ENCODE data around the gene PDAP1. TPM values are rescaled to one million over a fixed set of nuclear protein-coding genes. Genes with fewer than 3 reads are reported as not detected.

Gene PDAP1
- total and polyA plus RNA-seq, 9 of the 15 experiments (the other 6 are each of a cell fraction or from before 2014, with no cell fraction given) = 10.2 to 315 (median 129) TPM

DNA sequence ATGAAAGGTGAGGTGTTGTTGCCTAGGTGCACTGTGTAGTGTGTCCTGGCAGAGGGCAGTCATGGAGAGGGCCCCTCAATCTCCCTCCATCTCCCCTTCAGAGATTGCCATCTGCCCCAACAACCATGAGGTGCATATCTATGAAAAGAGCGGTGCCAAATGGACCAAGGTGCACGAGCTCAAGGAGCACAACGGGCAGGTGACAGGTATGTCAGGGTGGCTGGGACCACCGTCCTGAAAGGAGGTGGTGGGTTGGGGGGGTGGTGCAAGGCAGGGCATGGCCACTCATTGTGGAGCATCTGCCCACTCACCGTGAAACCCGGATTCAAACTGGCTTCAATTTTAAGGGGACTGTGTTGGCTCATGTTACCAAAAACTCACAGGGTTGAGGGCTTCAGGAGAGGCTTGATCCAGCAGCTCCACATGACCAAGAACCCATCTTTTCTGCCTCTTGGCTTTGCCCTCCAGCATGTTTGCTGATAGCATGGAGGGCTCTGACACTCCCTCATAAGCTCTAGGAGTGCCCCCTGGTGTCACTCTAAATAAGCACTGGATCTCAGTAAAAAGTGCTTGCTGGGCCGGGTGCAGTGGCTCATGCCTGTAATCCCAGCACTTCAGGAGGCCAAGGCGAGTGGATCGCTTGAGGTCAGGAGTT lies 21.7 kb downstream of the PDAP1 start:
- H3K27me3 ChIP-seq (ENCODE audit: control insufficient read depth in 2 of 2, insufficient read depth in 2 of 2, low read length in 2 of 2) = no peaks in the 10 kb centered on the region
- DNase-seq (ENCODE audit: extremely low read depth in 1 of 4, low spot score in 3 of 4) (peak in 2 of 4 experiments; percentile 62 to 74), ATAC-seq (peak; percentile 93), FAIRE-seq (peak; percentile 91)
- no TSS peak for BruUV-seq (replicated peaks)
- no peak overlapping the region for H3K27ac ChIP-seq (ENCODE audit: extremely low read depth, low read depth, low read length)
- in situ Hi-C loops (cut with MboI) (no loop called here), intact Hi-C loops (cut with micrococcal nuclease) (loop anchor here (1.0 to 5.0 kb wide), 4 partner anchors 21 to 244 kb away; partner anchors contain the start of genes ARPC1A and SMURF1)
- ChIA-PET CTCF (ENCODE audit: low intra/inter-chr PET ratio) (interaction anchor here (1.7 to 2.3 kb wide), 2 partner anchors 22 to 112 kb away, joined by 4 to 18 read pairs; no protein-coding TSS in a partner anchor), POLR2A (interaction anchor here (0.7 to 2.5 kb wide), 7 partner anchors 7 to 676 kb away, joined by 3 to 13 read pairs (median 3); no protein-coding TSS in a partner anchor)
- peaks cover 6% of the 10 kb centered on the region for H3K9me1 ChIP-seq (ENCODE audit: control insufficient read depth, insufficient read depth, low read length)
- peaks cover 79% of the 10 kb centered on the region; the same call in 2 of the 3 replicates for H3K36me3 ChIP-seq (ENCODE audit: control insufficient read depth, insufficient read depth, low read length)
- no peak overlapping the region for H3K4me3 ChIP-seq
- H2AFZ ChIP-seq (ENCODE audit: low read depth, low read length) = no peak overlapping the region
- peaks cover 29% of the 10 kb centered on the region for H3K79me2 ChIP-seq (ENCODE audit: control insufficient read depth, insufficient read depth, low read length)
- peaks cover 0 to 27% of the 10 kb centered on the region in 2 experiments; a peak in 2 of 5 replicates for H3K4me1 ChIP-seq (replicated peaks in 1 of 2; ENCODE audit: control insufficient read depth in 2 of 2, insufficient read depth in 2 of 2, low read length in 2 of 2)
- H3K9me3 ChIP-seq (replicated peaks; ENCODE audit: control insufficient read depth, insufficient read depth, low read depth, low read length) = no peaks in the 10 kb centered on the region
- H3K4me2 ChIP-seq (ENCODE audit: insufficient read depth, low read length) = no peak overlapping the region
- peak overlapping the region in 1 of 2 experiments; percentile 6; a peak in 1 of 4 replicates for H3K9ac ChIP-seq (ENCODE audit: insufficient read depth in 1 of 2, low read depth in 2 of 2, low read length in 2 of 2)
- H4K20me1 ChIP-seq (replicated peaks; ENCODE audit: control insufficient read depth, insufficient read depth, low read length) = peaks cover 19% of the 10 kb centered on the region
- 82% methylated on average over 9 of the region's 9 CpGs for WGBS (ENCODE audit: insufficient coverage, low coverage, missing lambda C conversion rate)
- no peak for TF ChIP-seq GATAD2A (IDR thresholded peaks at IDR 0.05)
- TF ChIP-seq PRMT5 (CRISPR knock-in tag; IDR thresholded peaks at IDR 0.05) = no peak
- TF ChIP-seq, protein P1, sequence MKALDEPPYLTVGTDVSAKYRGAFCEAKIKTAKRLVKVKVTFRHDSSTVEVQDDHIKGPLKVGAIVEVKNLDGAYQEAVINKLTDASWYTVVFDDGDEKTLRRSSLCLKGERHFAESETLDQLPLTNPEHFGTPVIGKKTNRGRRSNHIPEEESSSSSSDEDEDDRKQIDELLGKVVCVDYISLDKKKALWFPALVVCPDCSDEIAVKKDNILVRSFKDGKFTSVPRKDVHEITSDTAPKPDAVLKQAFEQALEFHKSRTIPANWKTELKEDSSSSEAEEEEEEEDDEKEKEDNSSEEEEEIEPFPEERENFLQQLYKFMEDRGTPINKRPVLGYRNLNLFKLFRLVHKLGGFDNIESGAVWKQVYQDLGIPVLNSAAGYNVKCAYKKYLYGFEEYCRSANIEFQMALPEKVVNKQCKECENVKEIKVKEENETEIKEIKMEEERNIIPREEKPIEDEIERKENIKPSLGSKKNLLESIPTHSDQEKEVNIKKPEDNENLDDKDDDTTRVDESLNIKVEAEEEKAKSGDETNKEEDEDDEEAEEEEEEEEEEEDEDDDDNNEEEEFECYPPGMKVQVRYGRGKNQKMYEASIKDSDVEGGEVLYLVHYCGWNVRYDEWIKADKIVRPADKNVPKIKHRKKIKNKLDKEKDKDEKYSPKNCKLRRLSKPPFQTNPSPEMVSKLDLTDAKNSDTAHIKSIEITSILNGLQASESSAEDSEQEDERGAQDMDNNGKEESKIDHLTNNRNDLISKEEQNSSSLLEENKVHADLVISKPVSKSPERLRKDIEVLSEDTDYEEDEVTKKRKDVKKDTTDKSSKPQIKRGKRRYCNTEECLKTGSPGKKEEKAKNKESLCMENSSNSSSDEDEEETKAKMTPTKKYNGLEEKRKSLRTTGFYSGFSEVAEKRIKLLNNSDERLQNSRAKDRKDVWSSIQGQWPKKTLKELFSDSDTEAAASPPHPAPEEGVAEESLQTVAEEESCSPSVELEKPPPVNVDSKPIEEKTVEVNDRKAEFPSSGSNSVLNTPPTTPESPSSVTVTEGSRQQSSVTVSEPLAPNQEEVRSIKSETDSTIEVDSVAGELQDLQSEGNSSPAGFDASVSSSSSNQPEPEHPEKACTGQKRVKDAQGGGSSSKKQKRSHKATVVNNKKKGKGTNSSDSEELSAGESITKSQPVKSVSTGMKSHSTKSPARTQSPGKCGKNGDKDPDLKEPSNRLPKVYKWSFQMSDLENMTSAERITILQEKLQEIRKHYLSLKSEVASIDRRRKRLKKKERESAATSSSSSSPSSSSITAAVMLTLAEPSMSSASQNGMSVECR (CRISPR knock-in tag; IDR thresholded peaks at IDR 0.05) = no peak
- TF ChIP-seq SIN3A (IDR thresholded peaks at IDR 0.05; ENCODE audit: borderline replicate concordance in 2 of 2, control insufficient read depth in 1 of 2, low read depth in 2 of 2, low read length in 2 of 2) = peak in 1 of 2 experiments; percentile 49; a peak in 1 of 4 replicates
- peak; percentile 42; the same call in 1 of the 2 replicates for TF ChIP-seq GATA2 (CRISPR knock-in tag; IDR thresholded peaks at IDR 0.05)
- TF ChIP-seq RAD21 (CRISPR knock-in tag; conservative IDR thresholded peaks at IDR 0.05 in 1 of 2, IDR thresholded peaks at IDR 0.05 in 1 of 2) = peak; percentile 71 to 81
- 0 out of 2 replicates have a peak, but pooled peaks have one; percentile 25 for TF ChIP-seq ZNF592 (IDR thresholded peaks at IDR 0.05)
- TF ChIP-seq NRF1 (conservative IDR thresholded peaks at IDR 0.05 in 1 of 2, IDR thresholded peaks at IDR 0.05 in 1 of 2) = 0 out of 4 replicates have a peak, but pooled peaks of 1 of the 2 experiments have one; percentile 10
- TF ChIP-seq USF1 (CRISPR knock-in tag; IDR thresholded peaks at IDR 0.05) = peak; percentile 64

Data from K562 (cell line).